Loucy (cell line): ENCODE results near the gene TEDC1.

Experiments used
- H2AFZ ChIP-seq: fragments of 200-600 bp; sonication (generic); 2 replicates; pipeline ENCODE4 v1.6.0; 2016; ENCODE audit warnings: antibody characterized with exemption, mild to moderate bottlenecking, low read length, moderate library complexity
- H3F3A ChIP-seq: fragments of 200-600 bp; 2 replicates; pipeline ENCODE4 v1.6.0; 2016; ENCODE audit warnings: antibody characterized with exemption, low read depth, mild to moderate bottlenecking
- H3K27me3 ChIP-seq: fragments of 200-600 bp; sonication (generic); 2 replicates; pipeline ENCODE4 v1.6.1; 2014; ENCODE audit warnings: low read length, mild to moderate bottlenecking; ENCODE audit not compliant: insufficient read depth, poor library complexity, severe bottlenecking
- H3K36me3 ChIP-seq: fragments of 200-600 bp; sonication (generic); 2 replicates; pipeline ENCODE4 v1.6.1; 2016; ENCODE audit warnings: low read length; ENCODE audit not compliant: insufficient read depth
- H3K4me1 ChIP-seq: fragments of 200-600 bp; sonication (generic); 2 replicates; pipeline ENCODE4 v1.5.1; 2014; ENCODE audit warnings: low read length, mild to moderate bottlenecking; ENCODE audit not compliant: insufficient read depth, poor library complexity, severe bottlenecking
- H3K4me2 ChIP-seq: fragments of 200-600 bp; sonication (generic); 2 replicates; pipeline ENCODE4 v1.6.0; 2014; ENCODE audit warnings: antibody characterized with exemption, low read length, low read depth, mild to moderate bottlenecking; ENCODE audit not compliant: poor library complexity, severe bottlenecking
- H3K4me3 ChIP-seq: fragments of 200-600 bp; sonication (generic); 2 replicates; pipeline ENCODE4 v1.5.1; 2014; ENCODE audit warnings: low read length, mild to moderate bottlenecking, mixed read lengths; ENCODE audit not compliant: poor library complexity, severe bottlenecking
- H3K79me2 ChIP-seq: fragments of 200-600 bp; sonication (generic); 2 replicates; pipeline ENCODE4 v1.6.1; 2014; ENCODE audit warnings: low read length; ENCODE audit not compliant: insufficient read depth
- H3K9ac ChIP-seq: fragments of 200-600 bp; sonication (generic); 2 replicates; pipeline ENCODE4 v1.6.0; 2014; ENCODE audit warnings: mild to moderate bottlenecking, low read depth, low read length, moderate library complexity; ENCODE audit not compliant: poor library complexity, severe bottlenecking
- H3K9me2 ChIP-seq: fragments of 200-600 bp; sonication (generic); replicated peaks from 2 replicates; pipeline ENCODE4 v1.6.1; 2016; ENCODE audit warnings: low read depth, low read length, mixed read lengths
- H3K9me3 ChIP-seq: fragments of 200-600 bp; sonication (generic); 2 replicates; pipeline ENCODE4 v1.6.1; 2014; ENCODE audit warnings: mild to moderate bottlenecking, antibody characterized with exemption, low read length, low read depth; ENCODE audit not compliant: insufficient read depth
- H4K20me1 ChIP-seq: fragments of 200-600 bp; sonication (generic); 2 replicates; pipeline ENCODE4 v1.6.0; 2014; ENCODE audit warnings: antibody characterized with exemption, low read length, mild to moderate bottlenecking; ENCODE audit not compliant: insufficient read depth, poor library complexity, severe bottlenecking
- EZH2phosphoT487 ChIP-seq: fragments of 200-600 bp; IDR thresholded peaks from 2 replicates; pipeline ENCODE4 v1.6.1; 2018; ENCODE audit warnings: antibody characterized with exemption, mild to moderate bottlenecking, moderate library complexity, borderline replicate concordance
- TF ChIP-seq, protein P1 (sequence below): fragments of 200-600 bp; sonication (generic); conservative IDR thresholded peaks from 2 replicates; pipeline ENCODE4 v1.5.1; 2014; ENCODE audit warnings: mild to moderate bottlenecking, antibody characterized with exemption, low read length

The TEDC1 gene

DNA sequence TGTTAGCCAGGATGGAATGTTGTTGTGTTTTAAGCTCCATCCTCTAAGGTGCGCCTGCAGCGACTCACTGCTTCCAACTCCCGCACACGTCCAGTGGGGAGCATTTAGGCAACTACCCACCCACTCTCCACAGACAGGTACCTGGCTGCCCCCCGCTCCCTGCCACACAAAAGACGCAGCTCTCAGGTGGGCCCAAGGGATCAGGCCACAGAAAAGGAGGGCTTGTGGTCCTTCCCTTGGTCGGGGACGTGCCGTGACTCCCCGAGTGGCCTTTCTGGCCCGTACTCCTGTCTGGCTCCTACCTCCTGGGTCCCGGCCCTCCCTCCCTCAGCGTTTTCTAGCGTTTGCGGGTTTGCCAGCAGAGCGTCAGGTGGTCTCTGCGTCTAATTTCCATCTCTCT is 16.2 kb downstream of the TEDC1 start:
- no peaks in the 10 kb centered on the region for H3K79me2 ChIP-seq
- no peak for TF ChIP-seq EZH2phosphoT487
- TF ChIP-seq, protein P1, sequence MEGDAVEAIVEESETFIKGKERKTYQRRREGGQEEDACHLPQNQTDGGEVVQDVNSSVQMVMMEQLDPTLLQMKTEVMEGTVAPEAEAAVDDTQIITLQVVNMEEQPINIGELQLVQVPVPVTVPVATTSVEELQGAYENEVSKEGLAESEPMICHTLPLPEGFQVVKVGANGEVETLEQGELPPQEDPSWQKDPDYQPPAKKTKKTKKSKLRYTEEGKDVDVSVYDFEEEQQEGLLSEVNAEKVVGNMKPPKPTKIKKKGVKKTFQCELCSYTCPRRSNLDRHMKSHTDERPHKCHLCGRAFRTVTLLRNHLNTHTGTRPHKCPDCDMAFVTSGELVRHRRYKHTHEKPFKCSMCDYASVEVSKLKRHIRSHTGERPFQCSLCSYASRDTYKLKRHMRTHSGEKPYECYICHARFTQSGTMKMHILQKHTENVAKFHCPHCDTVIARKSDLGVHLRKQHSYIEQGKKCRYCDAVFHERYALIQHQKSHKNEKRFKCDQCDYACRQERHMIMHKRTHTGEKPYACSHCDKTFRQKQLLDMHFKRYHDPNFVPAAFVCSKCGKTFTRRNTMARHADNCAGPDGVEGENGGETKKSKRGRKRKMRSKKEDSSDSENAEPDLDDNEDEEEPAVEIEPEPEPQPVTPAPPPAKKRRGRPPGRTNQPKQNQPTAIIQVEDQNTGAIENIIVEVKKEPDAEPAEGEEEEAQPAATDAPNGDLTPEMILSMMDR, result no peak
- H3K36me3 ChIP-seq, result no peaks in the 10 kb centered on the region
- H3K9me2 ChIP-seq, result no peaks in the 10 kb centered on the region
- no peaks in the 10 kb centered on the region for H3K27me3 ChIP-seq
- H3F3A ChIP-seq, result no peaks in the 10 kb centered on the region
- H3K9me3 ChIP-seq, result no peaks in the 10 kb centered on the region
- H2AFZ ChIP-seq, result no peak overlapping the region
- H3K4me1 ChIP-seq, result peaks cover 10% of the 10 kb centered on the region
- no peak overlapping the region for H3K9ac ChIP-seq
- peak overlapping the region; percentile 32 for H3K4me2 ChIP-seq
- H3K4me3 ChIP-seq, result no peak overlapping the region
- no peaks in the 10 kb centered on the region for H4K20me1 ChIP-seq

DNA sequence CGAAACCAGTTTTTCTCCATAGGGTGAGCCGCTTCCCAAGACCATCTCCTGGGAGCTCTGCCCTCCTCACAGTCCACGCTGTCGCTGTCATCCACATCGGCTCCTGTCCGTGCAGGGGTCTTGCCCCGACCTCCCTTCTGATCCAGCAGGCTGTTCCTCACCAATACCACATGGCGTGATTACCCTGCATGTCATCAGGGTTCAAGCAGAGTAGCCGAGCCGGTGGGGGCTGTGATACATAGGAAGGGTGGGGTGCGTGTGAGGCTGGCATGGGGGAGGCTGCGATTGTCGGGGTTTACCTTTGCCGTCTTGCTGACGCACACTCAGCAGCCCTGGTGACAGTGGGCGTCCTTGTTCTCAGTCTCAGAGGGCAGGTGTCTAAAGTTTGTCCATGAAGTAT is 17.0 kb downstream of the TEDC1 start:
- TF ChIP-seq, protein P1, result no peak
- TF ChIP-seq EZH2phosphoT487, result no peak
- Histone ChIP-seq H3K4me3 (no peak overlapping the region), H2AFZ (no peak overlapping the region)

DNA sequence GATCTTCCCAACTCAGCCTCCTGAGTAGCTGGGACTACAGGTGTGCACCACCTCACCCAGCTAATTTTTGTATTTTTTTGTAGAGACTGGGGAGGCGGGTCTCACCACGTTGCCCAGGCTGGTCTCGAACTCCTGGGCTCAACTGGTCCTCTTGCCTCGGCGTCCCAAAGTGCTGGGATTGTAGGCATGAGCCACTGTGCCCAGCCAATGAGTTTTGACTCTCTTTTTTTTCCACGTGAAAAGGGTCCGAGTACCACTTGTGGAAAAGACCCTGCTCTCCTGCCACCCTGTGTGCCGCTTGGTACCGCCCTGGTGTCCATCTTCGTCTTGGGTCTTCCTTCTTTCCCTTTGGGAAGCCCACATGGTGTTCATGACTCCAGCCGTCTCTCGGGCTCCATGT is 17.6 kb downstream of the TEDC1 start:
- H3K4me3 ChIP-seq, result no peak overlapping the region
- no peaks in the 10 kb centered on the region for H3K36me3 ChIP-seq
- H3K27me3 ChIP-seq, result no peaks in the 10 kb centered on the region
- H3F3A ChIP-seq, result no peaks in the 10 kb centered on the region
- TF ChIP-seq, protein P1, result no peak
- TF ChIP-seq EZH2phosphoT487, result no peak
- H3K79me2 ChIP-seq, result no peaks in the 10 kb centered on the region
- H3K9me2 ChIP-seq, result no peaks in the 10 kb centered on the region
- no peaks in the 10 kb centered on the region for H3K9me3 ChIP-seq
- H3K4me2 ChIP-seq, result no peak overlapping the region
- peaks cover 10% of the 10 kb centered on the region for H3K4me1 ChIP-seq
- H2AFZ ChIP-seq, result no peak overlapping the region
- H3K9ac ChIP-seq, result no peak overlapping the region
- H4K20me1 ChIP-seq, result no peaks in the 10 kb centered on the region

More for the DNA sequence above, 17.0 kb downstream of the TEDC1 start:
- H3K4me1 ChIP-seq, result peaks cover 10% of the 10 kb centered on the region
- no peaks in the 10 kb centered on the region for H3K36me3 ChIP-seq
- H4K20me1 ChIP-seq, result no peaks in the 10 kb centered on the region
- no peaks in the 10 kb centered on the region for H3K27me3 ChIP-seq
- no peaks in the 10 kb centered on the region for H3K9me3 ChIP-seq
- peak overlapping the region; percentile 32 for H3K4me2 ChIP-seq
- H3F3A ChIP-seq, result no peaks in the 10 kb centered on the region
- H3K79me2 ChIP-seq, result no peaks in the 10 kb centered on the region
- no peaks in the 10 kb centered on the region for H3K9me2 ChIP-seq
- H3K9ac ChIP-seq, result no peak overlapping the region
